ENCODE data around the gene ASCL4.

GRCh38 chr12:107759410-107759809, 15.1 kb upstream of the ASCL4 start:
- TF ChIP-seq STAT6 (CRISPR knock-in tag; conservative IDR thresholded peaks at IDR 0.05; ENCODE audit: low read depth): no peak
- no peak for TF ChIP-seq ATF3 (CRISPR knock-in tag; conservative IDR thresholded peaks at IDR 0.05)
- no peak for TF ChIP-seq CTCF (IDR thresholded peaks at IDR 0.05)
- no peak for TF ChIP-seq CBFB (CRISPR knock-in tag; IDR thresholded peaks at IDR 0.05; ENCODE audit: low read depth)
- TF ChIP-seq JUN (CRISPR knock-in tag; IDR thresholded peaks at IDR 0.05): no peak
- TF ChIP-seq, protein P1, sequence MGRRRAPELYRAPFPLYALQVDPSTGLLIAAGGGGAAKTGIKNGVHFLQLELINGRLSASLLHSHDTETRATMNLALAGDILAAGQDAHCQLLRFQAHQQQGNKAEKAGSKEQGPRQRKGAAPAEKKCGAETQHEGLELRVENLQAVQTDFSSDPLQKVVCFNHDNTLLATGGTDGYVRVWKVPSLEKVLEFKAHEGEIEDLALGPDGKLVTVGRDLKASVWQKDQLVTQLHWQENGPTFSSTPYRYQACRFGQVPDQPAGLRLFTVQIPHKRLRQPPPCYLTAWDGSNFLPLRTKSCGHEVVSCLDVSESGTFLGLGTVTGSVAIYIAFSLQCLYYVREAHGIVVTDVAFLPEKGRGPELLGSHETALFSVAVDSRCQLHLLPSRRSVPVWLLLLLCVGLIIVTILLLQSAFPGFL (CRISPR knock-in tag; IDR thresholded peaks at IDR 0.05; ENCODE audit: borderline replicate concordance): no peak
- no peak for TF ChIP-seq ETV6 (CRISPR knock-in tag; IDR thresholded peaks at IDR 0.05)
- TF ChIP-seq SP1 (CRISPR knock-in tag; conservative IDR thresholded peaks at IDR 0.05): no peak
- no peak for TF ChIP-seq USF2 (CRISPR knock-in tag; IDR thresholded peaks at IDR 0.05)
- no peak for TF ChIP-seq TP53 (CRISPR knock-in tag; IDR thresholded peaks at IDR 0.05)
- no peak for TF ChIP-seq E2F4 (CRISPR knock-in tag; IDR thresholded peaks at IDR 0.05; ENCODE audit: borderline replicate concordance, low read depth)
- TF ChIP-seq MYBL2 (CRISPR knock-in tag; IDR thresholded peaks at IDR 0.05): no peak
